Nephron (organoid): Measurements from ENCODE around the gene HUS1B.

Source experiments
- H3K27ac Mint-ChIP-seq, 3 experiments: 2 replicates each; pipeline ENCODE4 v1.8.0; 2020; ENCODE audit warnings: mixed read lengths in 3 of 3, mild to moderate bottlenecking in 2 of 3, moderate library complexity in 1 of 3
- H3K27me3 Mint-ChIP-seq: 2 replicates; pipeline ENCODE4 v1.8.0; 2021; ENCODE audit warnings: low read depth, mild to moderate bottlenecking, moderate library complexity, mixed read lengths
- H3K36me3 Mint-ChIP-seq: 2 replicates; pipeline ENCODE4 v1.8.0; 2020; ENCODE audit warnings: low read depth, mixed read lengths
- H3K4me1 Mint-ChIP-seq: 2 replicates; pipeline ENCODE4 v1.8.0; 2020; ENCODE audit warnings: mixed read lengths
- H3K4me3 Mint-ChIP-seq, 3 experiments: 2 replicates each; pipeline ENCODE4 v1.8.0; 2020; ENCODE audit warnings: mild to moderate bottlenecking in 3 of 3, mixed read lengths in 3 of 3, moderate library complexity in 2 of 3
- H3K9me3 Mint-ChIP-seq: 2 replicates; pipeline ENCODE4 v1.8.0; 2020; ENCODE audit warnings: mixed read lengths
- TF ChIP-seq, protein P1 (sequence below), 3 experiments: fragments of 200-600 bp; sonication (generic); IDR thresholded peaks; one replicate each; pipeline ENCODE4 v1.5.0; 2021; ENCODE audit warnings: antibody characterized with exemption in 3 of 3; ENCODE audit not compliant: unreplicated experiment in 3 of 3

Gene HUS1B

DNA sequence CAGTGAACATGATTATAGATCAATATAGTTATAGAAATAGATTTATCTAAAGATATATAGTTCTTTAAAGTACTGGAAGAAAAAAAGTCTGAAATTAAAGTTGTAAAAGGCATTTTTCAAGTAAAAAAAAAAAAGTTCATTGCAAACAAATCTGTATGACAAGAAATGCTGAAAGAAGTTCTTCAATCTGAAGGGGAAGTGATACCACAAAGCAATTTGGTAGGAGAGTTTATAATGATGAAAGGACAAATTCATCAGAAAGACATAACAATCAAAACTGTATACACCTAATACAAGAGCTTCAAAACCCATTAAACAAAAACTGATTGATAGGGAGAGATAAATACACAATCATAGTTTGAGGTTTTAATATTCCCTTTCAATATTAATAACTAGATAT is 14.1 kb downstream of the HUS1B start:
- TF ChIP-seq, protein P1, sequence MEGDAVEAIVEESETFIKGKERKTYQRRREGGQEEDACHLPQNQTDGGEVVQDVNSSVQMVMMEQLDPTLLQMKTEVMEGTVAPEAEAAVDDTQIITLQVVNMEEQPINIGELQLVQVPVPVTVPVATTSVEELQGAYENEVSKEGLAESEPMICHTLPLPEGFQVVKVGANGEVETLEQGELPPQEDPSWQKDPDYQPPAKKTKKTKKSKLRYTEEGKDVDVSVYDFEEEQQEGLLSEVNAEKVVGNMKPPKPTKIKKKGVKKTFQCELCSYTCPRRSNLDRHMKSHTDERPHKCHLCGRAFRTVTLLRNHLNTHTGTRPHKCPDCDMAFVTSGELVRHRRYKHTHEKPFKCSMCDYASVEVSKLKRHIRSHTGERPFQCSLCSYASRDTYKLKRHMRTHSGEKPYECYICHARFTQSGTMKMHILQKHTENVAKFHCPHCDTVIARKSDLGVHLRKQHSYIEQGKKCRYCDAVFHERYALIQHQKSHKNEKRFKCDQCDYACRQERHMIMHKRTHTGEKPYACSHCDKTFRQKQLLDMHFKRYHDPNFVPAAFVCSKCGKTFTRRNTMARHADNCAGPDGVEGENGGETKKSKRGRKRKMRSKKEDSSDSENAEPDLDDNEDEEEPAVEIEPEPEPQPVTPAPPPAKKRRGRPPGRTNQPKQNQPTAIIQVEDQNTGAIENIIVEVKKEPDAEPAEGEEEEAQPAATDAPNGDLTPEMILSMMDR (IDR thresholded peaks at IDR 0.05; ENCODE audit: unreplicated experiment in 3 of 3): no peak
- H3K27me3 Mint-ChIP-seq: no peaks in the 10 kb centered on the region
- no peak overlapping the region for H3K27ac Mint-ChIP-seq
- no peaks in the 10 kb centered on the region for H3K4me1 Mint-ChIP-seq
- H3K4me3 Mint-ChIP-seq: no peak overlapping the region
- peaks cover 19% of the 10 kb centered on the region for H3K9me3 Mint-ChIP-seq
- H3K36me3 Mint-ChIP-seq: peaks cover 21% of the 10 kb centered on the region

DNA sequence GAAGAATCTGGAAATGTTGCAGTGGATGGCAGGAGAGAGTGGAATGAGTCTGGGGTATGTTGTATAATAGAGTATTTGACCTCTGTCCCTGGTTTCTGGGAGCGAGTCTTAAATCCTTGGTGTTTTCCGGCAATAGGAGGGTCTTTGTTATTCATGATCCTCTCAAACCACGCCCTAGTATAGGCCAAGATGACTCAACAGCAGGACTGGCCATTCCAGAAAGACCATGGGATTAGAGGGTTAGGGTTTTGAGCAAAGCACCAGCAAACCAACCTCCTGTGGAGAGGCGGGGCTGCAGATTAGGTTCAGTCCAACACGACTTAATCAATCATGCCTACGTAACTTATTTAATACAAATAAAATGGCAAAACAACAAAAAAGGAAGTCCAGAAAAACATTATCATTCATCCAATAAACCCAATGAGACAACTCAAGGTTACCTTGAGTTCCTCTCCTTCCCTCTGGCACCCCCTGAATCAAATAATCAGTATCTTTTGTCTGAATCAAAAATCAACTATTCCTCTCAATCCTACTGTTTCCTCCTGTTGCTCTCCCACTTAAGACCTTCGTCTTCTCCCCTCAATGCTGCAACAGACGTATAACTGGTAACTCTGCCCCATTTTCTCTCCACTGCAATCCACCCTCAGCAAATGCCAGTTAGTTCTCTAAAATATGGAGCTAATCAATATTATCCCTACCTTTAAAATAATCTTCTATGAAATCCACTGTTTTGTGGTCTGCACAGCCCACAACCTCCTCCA is 15.5 kb downstream of the HUS1B start:
- H3K27ac Mint-ChIP-seq: no peak overlapping the region
- H3K4me3 Mint-ChIP-seq: no peak overlapping the region
- peaks cover 19% of the 10 kb centered on the region for H3K9me3 Mint-ChIP-seq
- H3K36me3 Mint-ChIP-seq: peaks cover 30% of the 10 kb centered on the region
- no peaks in the 10 kb centered on the region for H3K27me3 Mint-ChIP-seq
- TF ChIP-seq, protein P1 (IDR thresholded peaks at IDR 0.05; ENCODE audit: unreplicated experiment in 3 of 3): no peak
- no peaks in the 10 kb centered on the region for H3K4me1 Mint-ChIP-seq

DNA sequence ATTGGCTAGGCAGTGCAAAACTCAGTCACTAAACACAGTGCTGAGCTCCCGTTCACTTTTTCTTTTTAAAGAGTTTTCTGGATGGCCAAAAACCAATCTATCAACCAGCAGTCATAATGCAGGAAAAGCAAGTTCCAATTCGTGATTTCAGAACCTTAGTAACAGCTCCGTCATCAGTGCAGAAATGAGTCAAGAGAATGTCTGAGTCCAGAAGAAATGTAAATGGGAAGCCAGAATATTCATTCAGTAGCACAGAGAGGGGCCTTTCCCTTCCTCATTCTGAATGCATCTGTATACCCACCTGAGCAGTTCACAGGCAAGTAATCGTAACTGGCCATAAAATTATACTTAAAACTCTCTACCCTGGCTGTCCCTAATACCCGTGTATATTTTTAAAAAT is 20.4 kb downstream of the HUS1B start:
- H3K27ac Mint-ChIP-seq: no peak overlapping the region
- no peaks in the 10 kb centered on the region for H3K27me3 Mint-ChIP-seq
- H3K36me3 Mint-ChIP-seq: peaks cover 40% of the 10 kb centered on the region
- TF ChIP-seq, protein P1 (IDR thresholded peaks at IDR 0.05; ENCODE audit: unreplicated experiment in 3 of 3): no peak
- no peak overlapping the region for H3K4me3 Mint-ChIP-seq
- H3K4me1 Mint-ChIP-seq: no peaks in the 10 kb centered on the region
- peaks cover 9% of the 10 kb centered on the region for H3K9me3 Mint-ChIP-seq

DNA sequence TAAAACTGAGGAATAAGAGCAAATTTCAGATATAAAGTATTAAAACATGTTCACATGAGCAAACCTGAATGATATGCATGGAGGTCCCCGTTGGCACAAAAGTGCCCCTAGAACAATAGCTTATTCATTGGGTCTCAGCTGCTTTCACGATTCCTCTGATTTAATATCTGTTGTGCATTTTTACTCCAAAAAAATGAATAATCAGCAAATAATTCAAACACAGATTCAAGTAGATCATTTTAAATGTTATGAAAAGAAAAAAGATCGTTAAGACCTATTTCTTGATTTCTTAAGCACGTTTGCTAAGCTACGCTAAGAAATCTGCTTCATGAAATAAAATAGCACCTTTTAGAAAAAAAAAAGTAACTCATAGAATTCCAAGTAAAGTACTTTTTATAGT is 21.7 kb downstream of the HUS1B start:
- Mint-ChIP-seq H3K4me3 (no peak overlapping the region), H3K9me3 (peaks cover 3% of the 10 kb centered on the region), H3K27me3 (no peaks in the 10 kb centered on the region), H3K27ac (no peak overlapping the region), H3K36me3 (peaks cover 35% of the 10 kb centered on the region), H3K4me1 (no peaks in the 10 kb centered on the region)
- TF ChIP-seq, protein P1 (IDR thresholded peaks at IDR 0.05; ENCODE audit: unreplicated experiment in 3 of 3): no peak

DNA sequence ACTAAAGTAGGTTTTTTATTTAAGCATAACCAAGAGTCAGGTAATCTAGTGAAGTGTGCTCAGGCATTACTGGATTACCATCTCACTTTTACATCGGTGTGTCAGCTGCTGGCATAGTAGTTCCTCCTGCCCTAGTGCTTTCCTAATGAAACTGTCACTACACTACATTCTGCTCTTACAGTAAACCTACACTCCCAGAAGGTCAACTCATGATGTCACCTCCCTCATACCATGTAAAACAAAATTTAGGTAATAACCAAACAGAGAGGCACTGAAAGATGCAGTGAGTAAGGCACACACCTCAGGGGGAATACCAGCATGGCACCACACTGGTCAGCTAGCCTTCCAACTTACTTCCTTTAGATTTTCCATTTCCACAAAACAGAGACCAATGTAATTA is 23.3 kb downstream of the HUS1B start:
- TF ChIP-seq, protein P1 (IDR thresholded peaks at IDR 0.05; ENCODE audit: unreplicated experiment in 3 of 3): no peak
- H3K4me3 Mint-ChIP-seq: no peak overlapping the region
- H3K27me3 Mint-ChIP-seq: no peaks in the 10 kb centered on the region
- peaks cover 32% of the 10 kb centered on the region for H3K36me3 Mint-ChIP-seq
- no peak overlapping the region for H3K27ac Mint-ChIP-seq
- no peaks in the 10 kb centered on the region for H3K4me1 Mint-ChIP-seq
- no peaks in the 10 kb centered on the region for H3K9me3 Mint-ChIP-seq

DNA sequence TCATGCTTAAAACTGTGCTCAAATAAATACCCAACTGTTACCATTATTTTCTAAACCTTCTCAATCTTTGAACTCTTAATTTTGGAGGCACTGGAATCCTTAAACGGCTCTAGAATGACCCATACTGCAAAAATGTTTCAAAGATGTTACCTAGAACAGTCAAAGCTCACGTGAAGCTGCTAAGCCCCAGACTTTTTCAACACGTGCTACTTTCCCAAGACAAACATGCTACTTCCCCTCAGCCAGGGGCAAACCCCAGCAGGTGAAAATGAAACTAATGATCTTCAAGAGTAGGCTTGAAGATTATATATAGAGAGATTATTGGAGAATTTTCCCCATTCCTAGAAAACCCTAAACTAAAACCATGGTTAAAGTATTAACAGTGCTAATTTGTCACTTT is 28.1 kb downstream of the HUS1B start:
- Mint-ChIP-seq H3K9me3 (no peaks in the 10 kb centered on the region), H3K4me3 (no peak overlapping the region), H3K4me1 (peaks cover 21% of the 10 kb centered on the region), H3K27ac (no peak overlapping the region), H3K27me3 (no peaks in the 10 kb centered on the region), H3K36me3 (peaks cover 21% of the 10 kb centered on the region)
- TF ChIP-seq, protein P1 (IDR thresholded peaks at IDR 0.05; ENCODE audit: unreplicated experiment in 3 of 3): no peak
